ENCODE measurements around the gene HSPBAP1. TPM values are rescaled to one million over a fixed set of nuclear protein-coding genes. Genes with fewer than 3 reads are reported as not detected.

The HSPBAP1 gene
- total RNA-seq, 1 donor from 2014 or later: 9.9 TPM

DNA sequence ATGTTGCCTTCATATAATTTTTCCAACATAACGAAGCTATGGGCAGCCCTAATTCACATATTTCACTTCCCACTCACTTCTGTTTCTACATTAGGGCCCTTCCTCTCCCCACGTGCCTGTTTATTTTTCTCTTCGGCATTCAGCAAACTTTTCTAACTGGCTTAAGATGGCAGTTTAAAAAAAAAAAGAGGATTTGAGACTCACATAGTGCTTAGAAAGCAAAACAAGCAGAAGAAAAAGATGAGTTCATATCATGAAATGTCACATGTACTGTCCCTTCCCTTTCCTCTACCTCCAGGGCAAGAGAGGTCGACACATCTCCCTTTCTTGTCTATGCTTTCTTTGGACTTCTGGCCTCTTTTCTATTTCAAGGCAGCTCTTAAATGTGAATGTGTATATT, 31.8 kb upstream of the HSPBAP1 start:
- TF ChIP-seq, protein P1, sequence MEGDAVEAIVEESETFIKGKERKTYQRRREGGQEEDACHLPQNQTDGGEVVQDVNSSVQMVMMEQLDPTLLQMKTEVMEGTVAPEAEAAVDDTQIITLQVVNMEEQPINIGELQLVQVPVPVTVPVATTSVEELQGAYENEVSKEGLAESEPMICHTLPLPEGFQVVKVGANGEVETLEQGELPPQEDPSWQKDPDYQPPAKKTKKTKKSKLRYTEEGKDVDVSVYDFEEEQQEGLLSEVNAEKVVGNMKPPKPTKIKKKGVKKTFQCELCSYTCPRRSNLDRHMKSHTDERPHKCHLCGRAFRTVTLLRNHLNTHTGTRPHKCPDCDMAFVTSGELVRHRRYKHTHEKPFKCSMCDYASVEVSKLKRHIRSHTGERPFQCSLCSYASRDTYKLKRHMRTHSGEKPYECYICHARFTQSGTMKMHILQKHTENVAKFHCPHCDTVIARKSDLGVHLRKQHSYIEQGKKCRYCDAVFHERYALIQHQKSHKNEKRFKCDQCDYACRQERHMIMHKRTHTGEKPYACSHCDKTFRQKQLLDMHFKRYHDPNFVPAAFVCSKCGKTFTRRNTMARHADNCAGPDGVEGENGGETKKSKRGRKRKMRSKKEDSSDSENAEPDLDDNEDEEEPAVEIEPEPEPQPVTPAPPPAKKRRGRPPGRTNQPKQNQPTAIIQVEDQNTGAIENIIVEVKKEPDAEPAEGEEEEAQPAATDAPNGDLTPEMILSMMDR (IDR thresholded peaks at IDR 0.05): no peak
- no peak overlapping the region for H3K27ac Mint-ChIP-seq (ENCODE audit: unreplicated experiment)
- no peaks in the 10 kb centered on the region for H3K4me1 Mint-ChIP-seq (ENCODE audit: unreplicated experiment)
- H3K4me3 Mint-ChIP-seq (ENCODE audit: unreplicated experiment): no peak overlapping the region
- H3K36me3 Mint-ChIP-seq (ENCODE audit: unreplicated experiment): peaks cover 39% of the 10 kb centered on the region
- H3K27me3 Mint-ChIP-seq (ENCODE audit: unreplicated experiment): no peaks in the 10 kb centered on the region
- H3K9me3 Mint-ChIP-seq (ENCODE audit: unreplicated experiment): no peaks in the 10 kb centered on the region
- no peak for DNase-seq (ENCODE audit: extremely low spot score, unreplicated experiment)

DNA sequence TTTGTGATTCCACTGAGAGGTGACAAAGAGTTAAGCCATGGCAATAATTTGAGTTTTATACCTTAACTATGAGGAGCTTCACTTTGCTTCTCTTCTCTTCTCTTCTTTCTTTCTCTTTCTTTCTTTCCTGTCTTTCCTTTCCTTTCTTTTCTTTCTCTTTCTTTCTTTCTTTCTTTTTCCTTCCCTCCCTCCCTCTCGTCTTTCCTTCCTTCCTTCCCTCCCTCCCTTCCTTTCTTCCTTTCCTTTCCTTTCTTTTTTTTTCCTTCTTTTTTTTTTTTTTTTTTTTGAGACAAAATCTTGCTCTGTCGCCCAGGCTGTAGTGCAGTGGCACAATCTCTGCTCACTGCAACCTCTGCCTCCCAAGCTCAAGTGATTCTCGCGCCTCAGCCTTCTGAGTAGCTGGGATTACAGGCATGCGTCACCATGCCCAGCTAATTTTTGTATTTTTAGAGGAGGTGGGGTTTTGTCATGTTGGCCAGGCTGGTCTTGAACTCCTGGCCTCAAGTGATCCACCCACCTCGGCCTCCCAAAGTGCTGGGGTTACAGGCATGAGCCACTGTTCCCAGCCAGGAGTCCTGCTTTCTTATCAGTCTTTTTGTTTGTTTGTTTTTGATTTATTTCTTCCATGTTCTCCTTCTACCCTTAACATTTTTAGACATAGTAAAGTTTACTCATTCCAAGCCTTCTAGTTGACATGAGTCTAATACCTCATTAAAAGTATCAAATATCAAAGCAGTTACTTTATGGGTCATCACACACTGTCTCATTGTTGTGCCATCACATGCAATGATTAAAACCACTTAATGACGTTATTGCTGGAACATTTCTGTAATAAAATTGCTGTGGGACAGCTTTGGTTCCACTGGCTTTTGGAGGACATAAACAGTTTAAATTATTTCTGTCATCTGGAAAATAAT, 31.1 kb upstream of the HSPBAP1 start:
- TF ChIP-seq, protein P1 (IDR thresholded peaks at IDR 0.05): no peak
- Mint-ChIP-seq H3K4me1 (ENCODE audit: unreplicated experiment) (no peaks in the 10 kb centered on the region), H3K27ac (ENCODE audit: unreplicated experiment) (no peak overlapping the region), H3K36me3 (ENCODE audit: unreplicated experiment) (peaks cover 32% of the 10 kb centered on the region), H3K9me3 (ENCODE audit: unreplicated experiment) (no peaks in the 10 kb centered on the region), H3K4me3 (ENCODE audit: unreplicated experiment) (no peak overlapping the region), H3K27me3 (ENCODE audit: unreplicated experiment) (no peaks in the 10 kb centered on the region)
- DNase-seq (ENCODE audit: extremely low spot score, unreplicated experiment): no peak

DNA sequence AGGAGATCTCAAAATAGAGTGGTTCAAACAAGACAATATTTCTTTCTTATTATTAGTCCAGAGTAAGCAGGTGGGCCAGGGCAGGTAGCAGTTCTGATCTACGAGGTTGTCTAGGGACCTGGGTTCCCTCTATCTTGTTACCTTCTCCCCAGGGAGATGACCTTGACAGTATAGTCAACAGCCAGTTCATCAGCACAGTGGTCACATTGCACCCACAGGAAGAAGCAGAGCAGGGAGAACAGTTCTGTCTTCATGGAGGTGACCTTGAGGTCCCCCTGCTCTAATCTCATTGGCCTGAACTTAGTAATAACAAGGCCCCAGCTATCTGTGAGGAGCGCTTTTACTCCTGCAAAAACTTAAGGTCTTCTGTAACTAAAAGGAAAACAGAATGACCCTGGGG, 23.0 kb upstream of the HSPBAP1 start:
- Mint-ChIP-seq H3K27ac (ENCODE audit: unreplicated experiment) (no peak overlapping the region), H3K9me3 (ENCODE audit: unreplicated experiment) (no peaks in the 10 kb centered on the region), H3K4me1 (ENCODE audit: unreplicated experiment) (no peaks in the 10 kb centered on the region), H3K4me3 (ENCODE audit: unreplicated experiment) (no peak overlapping the region), H3K27me3 (ENCODE audit: unreplicated experiment) (no peaks in the 10 kb centered on the region), H3K36me3 (ENCODE audit: unreplicated experiment) (peaks cover 18% of the 10 kb centered on the region)
- TF ChIP-seq, protein P1 (IDR thresholded peaks at IDR 0.05): no peak
- DNase-seq (ENCODE audit: extremely low spot score, unreplicated experiment): no peak

DNA sequence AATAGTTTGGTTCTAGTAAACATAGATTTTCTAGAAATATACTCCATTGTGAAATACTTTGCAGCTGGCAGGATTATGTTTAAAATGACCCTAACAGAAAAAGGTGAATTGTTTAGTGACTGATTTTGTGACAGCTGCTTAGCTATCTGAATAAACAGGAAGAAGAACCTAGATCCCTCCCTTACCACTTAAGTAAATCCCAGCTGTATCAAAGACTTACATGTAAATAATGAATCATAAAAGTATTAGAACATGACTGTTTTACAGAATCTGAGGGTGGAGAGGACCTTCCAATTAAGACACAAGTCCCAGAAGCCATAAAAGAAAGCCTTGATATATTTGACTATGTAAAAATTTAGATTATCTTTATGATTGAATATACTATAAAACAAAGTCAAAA, 17.1 kb upstream of the HSPBAP1 start:
- DNase-seq (ENCODE audit: extremely low spot score, unreplicated experiment): no peak
- Mint-ChIP-seq H3K9me3 (ENCODE audit: unreplicated experiment) (no peaks in the 10 kb centered on the region), H3K27ac (ENCODE audit: unreplicated experiment) (no peak overlapping the region), H3K27me3 (ENCODE audit: unreplicated experiment) (no peaks in the 10 kb centered on the region), H3K4me3 (ENCODE audit: unreplicated experiment) (no peak overlapping the region), H3K36me3 (ENCODE audit: unreplicated experiment) (peaks cover 15% of the 10 kb centered on the region), H3K4me1 (ENCODE audit: unreplicated experiment) (no peaks in the 10 kb centered on the region)
- TF ChIP-seq, protein P1 (IDR thresholded peaks at IDR 0.05): no peak

DNA sequence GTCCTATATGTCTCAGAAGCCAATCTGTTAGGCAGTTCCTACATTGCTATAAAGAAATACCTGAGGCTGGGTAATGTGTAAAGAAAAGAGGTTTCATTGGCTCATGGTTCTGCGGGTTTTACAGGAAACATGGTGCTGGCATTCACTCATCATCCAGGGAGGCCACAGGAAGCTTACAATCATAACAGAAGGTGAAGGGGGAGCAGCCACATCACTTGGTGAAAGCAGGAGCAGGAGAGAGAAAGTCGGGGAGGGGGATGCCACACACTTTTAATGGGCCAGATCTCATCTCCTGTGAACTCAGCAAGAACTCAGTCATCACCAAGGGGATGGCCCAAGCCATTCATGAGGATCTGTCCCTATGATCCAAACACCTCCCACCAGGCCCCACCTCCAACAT, 10.3 kb upstream of the HSPBAP1 start:
- no peaks in the 10 kb centered on the region for H3K27me3 Mint-ChIP-seq (ENCODE audit: unreplicated experiment)
- no peak for DNase-seq (ENCODE audit: extremely low spot score, unreplicated experiment)
- no peak overlapping the region for H3K27ac Mint-ChIP-seq (ENCODE audit: unreplicated experiment)
- TF ChIP-seq, protein P1 (IDR thresholded peaks at IDR 0.05): no peak
- peaks cover 14% of the 10 kb centered on the region for H3K36me3 Mint-ChIP-seq (ENCODE audit: unreplicated experiment)
- no peaks in the 10 kb centered on the region for H3K9me3 Mint-ChIP-seq (ENCODE audit: unreplicated experiment)
- H3K4me1 Mint-ChIP-seq (ENCODE audit: unreplicated experiment): no peaks in the 10 kb centered on the region
- H3K4me3 Mint-ChIP-seq (ENCODE audit: unreplicated experiment): no peak overlapping the region

Data from osteocyte (in vitro differentiated cells).